Activated naive CD4-positive, alpha-beta T cell treated with anti-CD3 and anti-CD28 coated beads, Interleukin-2, amount 50 U/mL, for 24 hours (primary cell): ENCODE data around the gene SLAMF1.
"Not testable (repeated sequence)": the region's sequence is repeated elsewhere in the genome, so short reads cannot be mapped to it uniquely, and the experiment has no call there.

Experiments used
- H3K27ac Mint-ChIP-seq: one replicate; pipeline ENCODE4 v1.8.0; 2021; ENCODE audit warnings: mild to moderate bottlenecking, mixed read lengths
- H3K27me3 Mint-ChIP-seq: one replicate; pipeline ENCODE4 v1.8.0; 2021; ENCODE audit warnings: mixed read lengths
- H3K36me3 Mint-ChIP-seq: one replicate; pipeline ENCODE4 v1.8.0; 2021; ENCODE audit warnings: mixed read lengths
- H3K4me1 Mint-ChIP-seq: one replicate; pipeline ENCODE4 v1.8.0; 2021; ENCODE audit warnings: mixed read lengths
- H3K4me3 Mint-ChIP-seq: one replicate; pipeline ENCODE4 v1.8.0; 2021; ENCODE audit warnings: mild to moderate bottlenecking, mixed read lengths
- H3K9me3 Mint-ChIP-seq: one replicate; pipeline ENCODE4 v1.8.0; 2021; ENCODE audit warnings: mixed read lengths

The SLAMF1 gene

GRCh38 chr1:160610569-160611242 is 36.1 kb downstream of the SLAMF1 start:
- Mint-ChIP-seq H3K36me3 (peaks cover 31% of the 10 kb centered on the region), H3K4me1 (peaks cover 64% of the 10 kb centered on the region), H3K9me3 (no peaks in the 10 kb centered on the region), H3K27me3 (no peaks in the 10 kb centered on the region), H3K27ac (peak overlapping the region; percentile 87), H3K4me3 (no peak overlapping the region)

DNA sequence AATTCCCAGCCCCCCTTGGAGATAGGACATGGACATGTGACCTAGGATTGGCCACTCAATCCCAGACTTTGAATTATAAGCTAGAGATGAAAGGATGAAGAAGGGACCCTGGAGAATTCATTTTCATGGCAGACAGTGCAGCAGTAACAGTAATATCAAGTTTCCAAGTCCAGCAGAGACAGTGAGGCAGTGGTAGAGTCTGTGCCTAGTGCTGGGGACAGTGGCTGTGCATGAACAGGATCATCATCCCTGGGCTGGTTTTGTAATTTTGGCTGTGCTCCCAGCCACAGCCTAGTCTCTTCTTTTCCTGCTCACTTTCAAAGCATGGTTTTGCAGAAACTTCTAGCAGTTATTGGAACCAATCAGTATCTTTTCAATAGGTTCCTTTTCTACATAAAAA is 37.9 kb downstream of the SLAMF1 start:
- Mint-ChIP-seq H3K27ac (peak overlapping the region; percentile 95), H3K4me1 (peaks cover 62% of the 10 kb centered on the region), H3K36me3 (peaks cover 31% of the 10 kb centered on the region)

GRCh38 chr1:160608514-160608913 is 38.3 kb downstream of the SLAMF1 start:
- Mint-ChIP-seq H3K9me3 (no peaks in the 10 kb centered on the region), H3K36me3 (peaks cover 30% of the 10 kb centered on the region), H3K4me1 (peaks cover 58% of the 10 kb centered on the region), H3K4me3 (no peak overlapping the region), H3K27me3 (no peaks in the 10 kb centered on the region), H3K27ac (peak overlapping the region; percentile 95)

More for the DNA sequence above, 37.9 kb downstream of the SLAMF1 start:
- no peaks in the 10 kb centered on the region for H3K9me3 Mint-ChIP-seq
- no peak overlapping the region for H3K4me3 Mint-ChIP-seq
- H3K27me3 Mint-ChIP-seq, result no peaks in the 10 kb centered on the region

DNA sequence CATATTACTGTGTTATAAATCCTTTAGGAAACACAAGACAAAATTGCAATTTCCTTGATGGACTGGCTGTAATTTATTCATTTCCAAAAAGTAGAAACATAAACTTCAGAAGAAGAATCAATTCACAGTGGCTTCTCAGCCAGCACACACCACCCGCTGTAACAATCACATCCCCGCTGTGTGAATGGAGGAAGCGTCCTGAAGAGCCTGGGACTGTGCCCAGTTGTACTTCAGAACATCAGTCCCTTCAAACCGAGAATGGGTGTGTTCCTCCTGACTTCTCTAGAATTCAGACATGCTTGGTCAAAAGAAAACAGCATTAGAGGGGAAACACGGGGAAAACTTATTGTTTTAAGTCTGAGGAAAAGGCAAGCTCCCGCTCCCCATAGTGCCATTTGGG is 38.8 kb downstream of the SLAMF1 start:
- no peaks in the 10 kb centered on the region for H3K27me3 Mint-ChIP-seq
- H3K27ac Mint-ChIP-seq, result peak overlapping the region; percentile 95
- H3K4me3 Mint-ChIP-seq, result no peak overlapping the region
- H3K4me1 Mint-ChIP-seq, result peaks cover 54% of the 10 kb centered on the region
- no peaks in the 10 kb centered on the region for H3K9me3 Mint-ChIP-seq
- peaks cover 28% of the 10 kb centered on the region for H3K36me3 Mint-ChIP-seq

DNA sequence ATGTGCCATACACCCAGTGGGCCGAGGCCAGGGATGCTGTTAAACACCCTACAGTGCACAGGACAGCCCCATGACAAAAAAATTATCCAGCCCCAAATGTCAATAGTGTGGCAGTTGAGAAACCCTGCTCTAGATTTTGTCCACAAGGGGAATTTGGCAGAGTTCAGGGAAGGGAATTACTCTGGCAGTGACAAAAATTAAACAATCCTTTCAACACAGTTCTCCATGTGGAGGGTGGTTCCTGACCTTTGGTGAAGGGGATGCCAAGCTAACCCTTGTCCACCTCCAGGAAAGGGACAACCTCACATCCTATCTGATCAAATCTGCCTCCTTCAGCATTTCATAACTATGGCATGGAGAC is 39.2 kb downstream of the SLAMF1 start:
- Mint-ChIP-seq H3K4me1 (peaks cover 50% of the 10 kb centered on the region), H3K36me3 (peaks cover 27% of the 10 kb centered on the region), H3K9me3 (no peaks in the 10 kb centered on the region), H3K27me3 (no peaks in the 10 kb centered on the region), H3K27ac (peak overlapping the region; percentile 95), H3K4me3 (no peak overlapping the region)

- Mint-ChIP-seq H3K9me3 (no peaks in the 10 kb centered on the region), H3K27ac (peak overlapping the region; percentile 95), H3K4me3 (peak overlapping the region; percentile 61), H3K4me1 (peaks cover 50% of the 10 kb centered on the region), H3K27me3 (no peaks in the 10 kb centered on the region), H3K36me3 (peaks cover 24% of the 10 kb centered on the region)
Measured at GRCh38 chr1:160607011-160607671, 39.7 kb downstream of the SLAMF1 start.

DNA sequence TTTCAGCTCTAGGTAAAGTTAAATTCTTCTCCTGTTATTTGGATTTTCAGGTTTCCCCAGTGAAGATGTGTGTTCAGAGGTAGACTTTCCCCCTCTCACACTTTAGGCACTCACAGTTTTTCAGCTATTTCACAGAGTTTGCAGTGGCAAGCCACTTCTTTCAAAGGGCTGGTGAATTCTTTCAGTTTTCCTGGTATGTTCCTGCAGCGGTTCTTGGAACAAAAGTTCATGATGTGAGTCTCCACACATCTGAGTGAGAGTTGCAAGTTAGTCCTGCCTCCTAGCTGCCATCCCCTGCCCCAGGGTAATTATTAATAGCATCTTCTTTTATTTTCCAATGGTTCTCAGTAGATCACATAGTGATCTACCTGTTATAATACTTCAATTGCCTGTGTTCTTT is 40.2 kb downstream of the SLAMF1 start:
- Mint-ChIP-seq H3K4me1 (peaks cover 50% of the 10 kb centered on the region), H3K4me3 (peak overlapping the region; percentile 61), H3K9me3 (no peaks in the 10 kb centered on the region), H3K36me3 (peaks cover 27% of the 10 kb centered on the region), H3K27me3 (no peaks in the 10 kb centered on the region), H3K27ac (peak overlapping the region; percentile 95)

GRCh38 chr1:160605792-160606479 is 40.9 kb downstream of the SLAMF1 start:
- Mint-ChIP-seq H3K4me3 (peak overlapping the region; percentile 61), H3K27me3 (no peaks in the 10 kb centered on the region), H3K36me3 (peaks cover 28% of the 10 kb centered on the region), H3K9me3 (no peaks in the 10 kb centered on the region), H3K4me1 (peaks cover 46% of the 10 kb centered on the region), H3K27ac (peak overlapping the region; percentile 95)

DNA sequence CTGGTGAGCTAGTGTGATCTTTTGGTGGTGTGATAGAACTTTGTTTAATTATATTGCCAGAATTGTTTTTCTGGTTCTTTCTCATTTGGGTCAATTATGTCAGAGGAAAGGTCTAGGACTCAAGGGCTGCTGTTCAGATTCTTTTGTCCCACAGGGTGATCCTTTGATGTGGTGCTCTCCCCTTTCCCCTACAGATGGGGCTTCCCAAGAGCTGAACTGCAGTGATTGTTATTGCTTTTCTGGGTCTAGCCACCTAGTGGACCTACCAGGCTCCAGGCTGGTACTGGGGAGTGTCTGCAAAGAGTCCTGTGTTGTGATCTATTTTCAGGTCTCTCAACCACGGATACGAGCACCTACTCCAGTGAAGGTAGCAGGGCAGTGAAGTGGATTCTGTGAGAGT is 41.6 kb downstream of the SLAMF1 start:
- Mint-ChIP-seq H3K9me3 (no peaks in the 10 kb centered on the region), H3K27me3 (no peaks in the 10 kb centered on the region), H3K27ac (peak overlapping the region; percentile 76), H3K4me1 (peaks cover 44% of the 10 kb centered on the region), H3K36me3 (peaks cover 27% of the 10 kb centered on the region), H3K4me3 (peak overlapping the region; percentile 49)

DNA sequence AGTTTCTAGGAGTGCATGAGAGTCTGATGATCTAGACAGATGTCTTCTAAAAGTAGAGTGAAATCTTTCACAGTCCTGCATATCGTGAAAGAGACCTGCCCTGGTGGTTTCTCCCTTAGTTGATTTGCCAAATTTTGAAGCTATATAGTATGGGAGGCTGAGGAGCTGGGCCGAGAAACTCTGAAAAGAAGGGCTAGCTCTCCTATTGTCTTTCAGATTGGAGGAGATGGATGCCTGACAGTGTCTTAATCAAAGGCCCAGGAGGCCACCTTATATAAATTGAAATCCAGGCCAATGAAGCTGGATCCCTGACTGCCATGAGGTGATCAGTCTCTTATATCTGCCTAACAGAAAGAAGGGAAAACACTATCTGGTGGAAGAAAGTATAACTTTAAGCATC is 49.1 kb downstream of the SLAMF1 start:
- H3K36me3 Mint-ChIP-seq, result peaks cover 17% of the 10 kb centered on the region
- peaks cover 6% of the 10 kb centered on the region for H3K4me1 Mint-ChIP-seq
- H3K27me3 Mint-ChIP-seq, result no peaks in the 10 kb centered on the region
- peak overlapping the region; percentile 76 for H3K27ac Mint-ChIP-seq
- no peak overlapping the region for H3K4me3 Mint-ChIP-seq
- H3K9me3 Mint-ChIP-seq, result peaks cover 16% of the 10 kb centered on the region

DNA sequence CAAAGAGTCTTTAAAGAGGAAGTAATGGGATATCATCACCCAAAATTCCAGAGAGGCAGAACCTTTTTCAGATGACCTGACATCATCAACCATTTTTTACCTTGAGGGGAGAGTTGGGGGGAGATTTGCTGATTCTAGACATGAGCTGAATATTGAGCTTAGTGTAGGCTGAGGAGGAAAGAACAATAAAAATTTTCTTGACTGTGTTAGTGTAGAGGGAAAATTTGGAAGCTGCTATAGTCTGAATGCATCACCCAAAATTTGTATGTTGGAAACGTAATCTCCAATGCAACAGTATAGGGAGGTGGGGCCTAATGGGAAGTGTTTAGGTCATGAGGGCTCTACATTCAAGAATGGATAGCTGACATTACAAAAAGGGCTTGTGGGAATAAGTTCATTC is 49.8 kb downstream of the SLAMF1 start:
- H3K9me3 Mint-ChIP-seq, result peaks cover 21% of the 10 kb centered on the region
- no peak overlapping the region for H3K4me3 Mint-ChIP-seq
- H3K27me3 Mint-ChIP-seq, result no peaks in the 10 kb centered on the region
- H3K4me1 Mint-ChIP-seq, result peaks cover 10% of the 10 kb centered on the region
- no peak overlapping the region for H3K27ac Mint-ChIP-seq
- H3K36me3 Mint-ChIP-seq, result peaks cover 20% of the 10 kb centered on the region

DNA sequence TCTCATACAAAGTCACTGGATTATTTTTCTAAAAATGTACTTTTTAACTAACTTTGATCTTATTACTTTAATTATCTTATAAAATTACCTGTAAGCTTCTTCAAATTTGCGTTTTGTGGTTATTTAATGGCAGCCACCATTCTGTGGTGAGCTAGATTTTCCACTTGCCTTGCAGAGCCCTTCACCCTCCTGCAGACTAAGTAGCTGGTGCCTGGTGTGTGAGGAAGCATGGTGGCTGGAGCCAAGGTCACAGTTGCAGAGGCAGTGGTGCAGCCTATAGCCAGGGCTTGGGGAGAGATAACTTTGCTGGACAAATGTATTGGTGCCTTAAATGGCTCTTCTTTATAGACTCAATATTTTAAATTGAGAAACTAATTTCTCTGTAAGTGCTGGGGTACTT is 56.4 kb downstream of the SLAMF1 start:
- Mint-ChIP-seq H3K27ac (no peak overlapping the region), H3K4me1 (peaks cover 16% of the 10 kb centered on the region), H3K4me3 (no peak overlapping the region), H3K9me3 (peaks cover 21% of the 10 kb centered on the region), H3K27me3 (no peaks in the 10 kb centered on the region), H3K36me3 (peaks cover 10% of the 10 kb centered on the region)

DNA sequence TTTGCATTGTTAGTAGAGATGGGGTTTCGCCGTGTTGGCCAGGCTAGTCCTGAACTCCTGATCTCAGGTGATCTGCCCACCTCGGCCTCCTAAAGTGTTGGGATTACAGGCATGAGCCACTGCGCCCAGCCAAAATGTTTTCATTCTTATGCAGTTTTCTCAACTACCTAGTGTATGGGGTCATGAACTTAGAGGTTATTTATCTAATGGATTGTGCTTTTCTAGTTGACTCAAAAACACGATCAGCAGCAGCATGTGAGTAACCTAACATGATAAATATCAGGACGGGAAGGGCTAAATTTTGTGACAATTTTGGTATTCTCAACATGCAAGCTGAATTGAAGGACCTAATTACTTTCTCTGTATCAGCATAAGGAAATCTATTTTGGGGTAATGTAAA is 58.4 kb downstream of the SLAMF1 start:
- Mint-ChIP-seq H3K9me3 (peaks cover 18% of the 10 kb centered on the region), H3K27ac (no peak overlapping the region), H3K27me3 (no peaks in the 10 kb centered on the region), H3K4me1 (peaks cover 31% of the 10 kb centered on the region), H3K36me3 (peaks cover 6% of the 10 kb centered on the region), H3K4me3 (no peak overlapping the region)

GRCh38 chr1:160584784-160585183 is 62.1 kb downstream of the SLAMF1 start:
- H3K4me1 Mint-ChIP-seq, result peaks cover 45% of the 10 kb centered on the region
- no peak overlapping the region for H3K4me3 Mint-ChIP-seq

DNA sequence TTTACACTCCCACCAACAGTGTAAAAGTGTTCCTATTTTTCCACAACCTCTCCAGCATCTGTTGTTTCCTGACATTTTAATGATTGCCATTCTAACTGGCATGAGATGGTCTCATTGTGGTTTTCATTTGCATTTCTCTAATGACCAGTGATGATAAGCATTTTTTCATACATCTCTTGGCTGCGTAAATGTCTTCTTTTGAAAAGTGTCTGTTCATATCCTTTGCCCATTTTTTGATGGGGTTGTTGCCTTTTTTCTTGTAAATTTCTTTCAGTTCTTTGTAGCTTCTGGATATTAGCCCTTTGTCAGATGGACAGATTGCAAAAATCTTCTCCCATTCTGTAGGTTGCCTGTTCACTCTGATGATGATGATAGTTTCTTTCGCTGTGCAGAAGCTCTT is 63.9 kb downstream of the SLAMF1 start:
- not testable (repeated sequence) for H3K36me3 Mint-ChIP-seq, H3K27me3 Mint-ChIP-seq
- H3K4me1 Mint-ChIP-seq, result peaks cover 63% of the 10 kb centered on the region
- peak overlapping the region; percentile 32 for H3K27ac Mint-ChIP-seq
- peak overlapping the region; percentile 15 for H3K4me3 Mint-ChIP-seq
- H3K9me3 Mint-ChIP-seq, result peaks cover 21% of the 10 kb centered on the region

More at GRCh38 chr1:160584784-160585183, 62.1 kb downstream of the SLAMF1 start:
- Mint-ChIP-seq H3K9me3 (peaks cover 21% of the 10 kb centered on the region), H3K27me3 (no peaks in the 10 kb centered on the region), H3K36me3 (peaks cover 7% of the 10 kb centered on the region), H3K27ac (no peak overlapping the region)

DNA sequence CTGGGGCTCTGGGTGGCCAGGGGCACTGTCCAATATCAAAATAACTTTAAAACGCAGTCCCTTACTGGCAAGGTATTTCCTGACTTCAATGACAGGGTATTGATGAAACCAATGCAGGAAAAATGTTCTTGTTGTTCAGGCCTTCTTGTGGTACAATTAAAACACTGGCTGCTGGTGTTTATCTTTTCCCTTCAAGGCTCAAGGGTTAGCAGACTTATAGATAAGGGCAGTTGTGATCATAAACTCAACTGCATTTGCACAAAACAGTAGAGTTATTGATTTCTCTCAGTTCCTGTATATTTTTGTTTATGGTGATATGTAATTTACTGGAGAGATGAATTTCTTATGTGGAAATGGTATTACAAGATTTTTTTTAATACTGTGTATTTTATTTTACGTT is 64.9 kb downstream of the SLAMF1 start:
- Mint-ChIP-seq H3K27ac (peak overlapping the region; percentile 17), H3K4me1 (peaks cover 74% of the 10 kb centered on the region), H3K9me3 (peaks cover 27% of the 10 kb centered on the region), H3K4me3 (peak overlapping the region; percentile 53), H3K27me3 (no peaks in the 10 kb centered on the region), H3K36me3 (peaks cover 9% of the 10 kb centered on the region)
